A549 (cell line): ENCODE measurements around the gene RBM39. TPM values are rescaled to one million over a fixed set of nuclear protein-coding genes. Genes with fewer than 3 reads are reported as not detected.

ENCODE experiments used
- ATAC-seq, 2 experiments: fragments of 200-7000 bp in 1 of 2; fragments of >200 bp in 1 of 2; cut with Nextera tagmentation in 1 of 2; cut with Tn5 transposase in 1 of 2; 3 replicates each; pipeline versions ENCODE4 v1.8.0 to v1.9.1; 2018 to 2020; ENCODE audit warnings: mild to moderate bottlenecking in 1 of 2, moderate library complexity in 1 of 2
- CTCF ChIA-PET: fragments of 300-600 bp; sonication (Branson Sonifier 250); formaldehyde crosslinking; extraction: SDS; loops from one replicate; lab custom pipeline; 2021; ENCODE audit warnings: antibody characterized with exemption, inconsistent platforms; lab: Yijun Ruan, JAX
- POLR2A ChIA-PET: fragments of 350-600 bp; formaldehyde crosslinking; extraction: SDS; loops from one replicate; lab custom pipeline; 2021; ENCODE audit warnings: antibody characterized with exemption, inconsistent platforms; lab: Yijun Ruan, JAX
- DNase-seq, 2 experiments: peaks; one replicate each; pipeline versions ENCODE4 v3.0.0 to v3.0.0-alpha.2; 2011 to 2016; ENCODE audit warnings: low read depth in 1 of 2, low spot score in 1 of 2
- FAIRE-seq: peaks from 2 replicates; lab custom pipeline; 2011; peaks lifted over from hg19 to GRCh38; lab: Jason Lieb, UNC
- H3K27ac ChIP-seq, 2 experiments: fragments of >200 bp; sonication (Bioruptor Twin); formaldehyde crosslinking; 3 replicates each; pipeline ENCODE4 v1.5.1; 2016 to 2017
- H3K4me1 ChIP-seq: fragments of >200 bp; sonication (Bioruptor Twin); formaldehyde crosslinking; 3 replicates; pipeline ENCODE4 v1.6.1; 2016
- H3K4me2 ChIP-seq: fragments of >200 bp; sonication (Bioruptor Twin); formaldehyde crosslinking; 3 replicates; pipeline ENCODE4 v1.6.1; 2016
- H3K4me3 ChIP-seq: fragments of >200 bp; sonication (Bioruptor Twin); formaldehyde crosslinking; 3 replicates; pipeline ENCODE4 v1.5.1; 2016
- H3K9me3 ChIP-seq: fragments of >200 bp; sonication (Bioruptor Twin); formaldehyde crosslinking; 3 replicates; pipeline ENCODE4 v1.6.1; 2016
- CHD4 ChIP-seq: fragments of 200-600 bp; sonication (generic); IDR thresholded peaks from 2 replicates; pipeline ENCODE4 v1.6.1; 2016; ENCODE audit warnings: antibody characterized with exemption, mild to moderate bottlenecking, borderline replicate concordance
- CTCF ChIP-seq: fragments of >200 bp; sonication (Bioruptor Twin); formaldehyde crosslinking; IDR thresholded peaks from 3 replicates; pipeline ENCODE4 v1.5.1; 2016
- E2F6 ChIP-seq: IDR thresholded peaks from 2 replicates; pipeline ENCODE4 v1.6.1; 2012; ENCODE audit warnings: low read depth, borderline replicate concordance
- HES2 ChIP-seq: fragments of >200 bp; sonication (Bioruptor Twin); formaldehyde crosslinking; IDR thresholded peaks from 2 replicates; pipeline ENCODE4 v1.6.1; 2016
- HMGXB4 ChIP-seq: fragments of 250-450 bp; sonication (Bioruptor Pico); IDR thresholded peaks from 2 replicates; pipeline ENCODE4 v1.5.0; 2021; ENCODE audit warnings: mild to moderate bottlenecking, moderate library complexity, borderline replicate concordance
- HOXB5 ChIP-seq: fragments of 250-450 bp; sonication (Bioruptor Pico); IDR thresholded peaks from 2 replicates; pipeline ENCODE4 v1.5.0; 2020; ENCODE audit warnings: mild to moderate bottlenecking, moderate library complexity
- KDM1A ChIP-seq: fragments of 200-600 bp; sonication (generic); IDR thresholded peaks from 2 replicates; pipeline ENCODE4 v1.6.1; 2016; ENCODE audit warnings: low read depth, mild to moderate bottlenecking
- MAZ ChIP-seq: fragments of 150-350 bp; IDR thresholded peaks from 2 replicates; pipeline ENCODE4 v1.6.1; 2014; ENCODE audit warnings: antibody characterized with exemption, low read depth, low read length, borderline replicate concordance
- NFE2L2 ChIP-seq: fragments of 150-350 bp; conservative IDR thresholded peaks from 2 replicates; pipeline ENCODE4 v1.6.1; 2014; ENCODE audit warnings: low read length
- POLR2A ChIP-seq: IDR thresholded peaks from 2 replicates; pipeline ENCODE4 v1.6.1; 2012; ENCODE audit warnings: mild to moderate bottlenecking, low read length
- POLR2AphosphoS2 ChIP-seq: conservative IDR thresholded peaks from 2 replicates; pipeline ENCODE4 v1.6.1; 2012; ENCODE audit warnings: low read length, improper control_type of control experiment, inconsistent platforms
- REST ChIP-seq: fragments of 200-600 bp; sonication (generic); IDR thresholded peaks from 2 replicates; pipeline ENCODE4 v1.6.1; 2016; ENCODE audit warnings: antibody characterized with exemption, mild to moderate bottlenecking, moderate library complexity
- RNF2 ChIP-seq: fragments of 200-600 bp; sonication (generic); IDR thresholded peaks from 2 replicates; pipeline ENCODE4 v1.6.1; 2016; ENCODE audit warnings: low read depth, mild to moderate bottlenecking, antibody characterized with exemption, moderate library complexity, borderline replicate concordance
- ZC3H11A ChIP-seq: fragments of 450-650 bp; IDR thresholded peaks from 2 replicates; pipeline ENCODE4 v1.6.1; 2014; ENCODE audit warnings: antibody characterized with exemption, mild to moderate bottlenecking
- ZFP36 ChIP-seq: fragments of 450-650 bp; IDR thresholded peaks from 2 replicates; pipeline ENCODE4 v1.6.1; 2014; ENCODE audit warnings: borderline replicate concordance; ENCODE audit not compliant: partially characterized antibody
- ZSCAN20 ChIP-seq: fragments of 250-450 bp; sonication (Bioruptor Pico); IDR thresholded peaks from 2 replicates; pipeline ENCODE4 v1.8.0; 2022; ENCODE audit warnings: mild to moderate bottlenecking, moderate library complexity
- WGBS: methylation state at CpG from one replicate; pipeline ENCODE4 v1.1.6; 2017; ENCODE audit errors: missing lambda C conversion rate; 5-methylcytosine and 5-hydroxymethylcytosine counted together
- polyA plus RNA-seq, 4 experiments: library from polyadenylated mRNA; depleted of rRNA in 3 of 4; stranded (reverse); fragments of >200 nt; fragmentation: RNase III in 1 of 4; extraction: RNeasy Plus Mini Kit Qiagen cat#74134 plus additional on column Dnase treatment in 1 of 4; gene quantifications; 2 replicates in 3 of 4; 3 replicates in 1 of 4; pipeline ENCODE4 v1.2.3, GENCODE V29; 2011 to 2017

The RBM39 gene
- polyA plus RNA-seq, 2 of the 4 experiments (the other 2 are of a cell fraction): 127 to 212 TPM

- Histone ChIP-seq H3K4me1 (peaks cover 28% of the 10 kb centered on the region), H3K4me3 (peak overlapping the region; percentile 90), H3K9me3 (no peaks in the 10 kb centered on the region), H3K4me2 (peak overlapping the region; percentile 99), H3K27ac (peak overlapping the region in 1 of 2 experiments; percentile 95; a peak in 2 of 6 replicates)
- ATAC-seq (no peak), DNase-seq (no peak), FAIRE-seq (no peak)
- ChIA-PET CTCF (no interaction called here), POLR2A (interaction anchor here (0.6 kb wide), 1 partner anchor 150 kb away, joined by 3 read pairs; no protein-coding TSS in a partner anchor)
- 70% methylated on average over 9 of the region's 9 CpGs for WGBS
- no peak for TF ChIP-seq KDM1A
- TF ChIP-seq POLR2A: no peak
- no peak for TF ChIP-seq CHD4
Observed at GRCh38 chr20:35697696-35698297, 44.3 kb downstream of the RBM39 start.

- WGBS: 86% methylated on average over 4 of the region's 4 CpGs
Observed at GRCh38 chr20:35695978-35696377, 46.1 kb downstream of the RBM39 start.

More at GRCh38 chr20:35695978-35696377, 46.1 kb downstream of the RBM39 start:
- Histone ChIP-seq H3K4me2 (no peak overlapping the region), H3K4me1 (peaks cover 20% of the 10 kb centered on the region), H3K4me3 (no peak overlapping the region), H3K27ac (no peak overlapping the region), H3K9me3 (no peaks in the 10 kb centered on the region)
- DNase-seq: no peak
- ChIA-PET CTCF (interaction anchor here (1.5 kb wide), 1 partner anchor 232 kb away, joined by 4 read pairs; no protein-coding TSS in a partner anchor), POLR2A (no interaction called here)
- no peak for ATAC-seq
- TF ChIP-seq RNF2 (no peak), HOXB5 (CRISPR knock-in tag) (no peak), CHD4 (no peak), HES2 (no peak), E2F6 (no peak), POLR2AphosphoS2 (no peak), CTCF (no peak), MAZ (no peak), ZC3H11A (no peak), NFE2L2 (no peak), REST (no peak), ZSCAN20 (CRISPR knock-in tag) (no peak), ZFP36 (no peak), HMGXB4 (no peak), POLR2A (no peak)
- TF ChIP-seq, all 56 proteins: peak for 0
- no peak for FAIRE-seq
